Fibroblast of lung (primary cell): ENCODE results near the gene PYGB. TPM values are rescaled to one million over a fixed set of nuclear protein-coding genes. Genes with fewer than 3 reads are reported as not detected.

Experiments
- DNase-seq, 2 donors: peaks; one replicate each; pipeline versions ENCODE4 v3.0.0 to v3.0.0-alpha.2; 2010; ENCODE audit warnings: low read depth in 2 of 2
- H2AFZ ChIP-seq: 2 replicates; pipeline ENCODE4 v1.5.1; 2012; ENCODE audit warnings: low read length, control low read depth, inconsistent platforms
- H3K27ac ChIP-seq: 2 replicates; pipeline ENCODE4 v1.5.1; 2011; ENCODE audit warnings: low read length, control low read depth; ENCODE audit not compliant: insufficient read depth
- H3K27me3 ChIP-seq: 2 replicates; pipeline ENCODE4 v1.5.1; 2011; ENCODE audit warnings: mild to moderate bottlenecking, low read length; ENCODE audit not compliant: control insufficient read depth, insufficient read depth
- H3K36me3 ChIP-seq: 2 replicates; pipeline ENCODE4 v1.5.1; 2011; ENCODE audit warnings: low read length; ENCODE audit not compliant: control insufficient read depth, insufficient read depth
- H3K4me1 ChIP-seq: 2 replicates; pipeline ENCODE4 v1.5.1; 2011; ENCODE audit warnings: low read length; ENCODE audit not compliant: control insufficient read depth, insufficient read depth; ENCODE audit errors: extremely low read depth
- H3K4me2 ChIP-seq: 2 replicates; pipeline ENCODE4 v1.5.1; 2011; ENCODE audit warnings: low read length, control low read depth; ENCODE audit not compliant: insufficient read depth; ENCODE audit errors: extremely low read depth
- H3K4me3 ChIP-seq, 4 experiments: fragments of 200-600 bp in 1 of 4; sonication (generic) in 1 of 4; replicated peaks in 1 of 4; 2 replicates each; pipeline ENCODE4 v1.5.1; 2011 to 2016; ENCODE audit warnings: low read length in 4 of 4, low read depth in 3 of 4, mild to moderate bottlenecking in 3 of 4, control low read depth in 2 of 4, inconsistent platforms in 1 of 4, mixed read lengths in 1 of 4; ENCODE audit not compliant: insufficient read depth in 1 of 4; ENCODE audit errors: control extremely low read depth in 1 of 4
- H3K79me2 ChIP-seq: 2 replicates; pipeline ENCODE4 v1.5.1; 2012; ENCODE audit warnings: mild to moderate bottlenecking, low read length, inconsistent platforms; ENCODE audit not compliant: control insufficient read depth, insufficient read depth
- H3K9ac ChIP-seq: 2 replicates; pipeline ENCODE4 v1.5.1; 2011; ENCODE audit warnings: mild to moderate bottlenecking, low read length, control low read depth; ENCODE audit not compliant: insufficient read depth
- H3K9me3 ChIP-seq: 2 replicates; pipeline ENCODE4 v1.5.1; 2012; ENCODE audit warnings: low read depth, low read length; ENCODE audit not compliant: control insufficient read depth, insufficient read depth
- H4K20me1 ChIP-seq: 2 replicates; pipeline ENCODE4 v1.5.1; 2011; ENCODE audit warnings: low read length; ENCODE audit not compliant: control insufficient read depth, insufficient read depth; ENCODE audit errors: extremely low read depth
- EZH2 ChIP-seq: IDR thresholded peaks from 2 replicates; pipeline ENCODE4 v1.5.1; 2012; ENCODE audit warnings: low read length, control low read depth, mild to moderate bottlenecking; ENCODE audit errors: missing control alignments
- polyA plus RNA-seq, 2 donors: library from polyadenylated mRNA; depleted of rRNA in 1 of 2; stranded (reverse) in 1 of 2; unstranded in 1 of 2; fragments of >200 nt; gene quantifications; 2 replicates each; pipeline ENCODE4 v1.2.1, GENCODE V29; 2011 to 2012; ENCODE audit warnings: missing spikeins in 1 of 2
- total RNA-seq: library from RNA; depleted of rRNA; stranded (reverse); fragments of >200 nt; gene quantifications from 2 replicates; pipeline ENCODE4 v1.2.1, GENCODE V29; 2014
- TF ChIP-seq, protein P1 (sequence below), 2 donors: IDR thresholded peaks in 1 of 2; conservative IDR thresholded peaks in 1 of 2; 1 replicate in 1 of 2; 2 replicates in 1 of 2; pipeline ENCODE4 v1.5.1; 2011 to 2012; ENCODE audit warnings: low read length in 2 of 2, control low read depth in 1 of 2, inconsistent platforms in 1 of 2, low read depth in 1 of 2, mild to moderate bottlenecking in 1 of 2

The PYGB gene
- total and polyA plus RNA-seq, 2 donors (not counting 1 experiment from before 2014, with no cell fraction given), result 37.0 to 89.5 TPM

- Histone ChIP-seq H3K4me3 (peak overlapping the region in 1 of 4 experiments; percentile 71), H3K27me3 (no peaks in the 10 kb centered on the region), H3K79me2 (peaks cover 72% of the 10 kb centered on the region), H3K36me3 (peaks cover 3% of the 10 kb centered on the region), H3K9me3 (no peaks in the 10 kb centered on the region), H4K20me1 (peaks cover 2% of the 10 kb centered on the region), H3K27ac (no peak overlapping the region), H3K9ac (no peak overlapping the region), H2AFZ (no peak overlapping the region), H3K4me1 (peaks cover 6% of the 10 kb centered on the region), H3K4me2 (no peak overlapping the region)
- DNase-seq, result no peak
- TF ChIP-seq, protein P1, sequence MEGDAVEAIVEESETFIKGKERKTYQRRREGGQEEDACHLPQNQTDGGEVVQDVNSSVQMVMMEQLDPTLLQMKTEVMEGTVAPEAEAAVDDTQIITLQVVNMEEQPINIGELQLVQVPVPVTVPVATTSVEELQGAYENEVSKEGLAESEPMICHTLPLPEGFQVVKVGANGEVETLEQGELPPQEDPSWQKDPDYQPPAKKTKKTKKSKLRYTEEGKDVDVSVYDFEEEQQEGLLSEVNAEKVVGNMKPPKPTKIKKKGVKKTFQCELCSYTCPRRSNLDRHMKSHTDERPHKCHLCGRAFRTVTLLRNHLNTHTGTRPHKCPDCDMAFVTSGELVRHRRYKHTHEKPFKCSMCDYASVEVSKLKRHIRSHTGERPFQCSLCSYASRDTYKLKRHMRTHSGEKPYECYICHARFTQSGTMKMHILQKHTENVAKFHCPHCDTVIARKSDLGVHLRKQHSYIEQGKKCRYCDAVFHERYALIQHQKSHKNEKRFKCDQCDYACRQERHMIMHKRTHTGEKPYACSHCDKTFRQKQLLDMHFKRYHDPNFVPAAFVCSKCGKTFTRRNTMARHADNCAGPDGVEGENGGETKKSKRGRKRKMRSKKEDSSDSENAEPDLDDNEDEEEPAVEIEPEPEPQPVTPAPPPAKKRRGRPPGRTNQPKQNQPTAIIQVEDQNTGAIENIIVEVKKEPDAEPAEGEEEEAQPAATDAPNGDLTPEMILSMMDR (conservative IDR thresholded peaks at IDR 0.05 in 1 of 2, IDR thresholded peaks at IDR 0.05 in 1 of 2; ENCODE audit: low read depth in 1 of 2, low read length in 2 of 2), result no peak
- TF ChIP-seq EZH2, result no peak
Observed at GRCh38 chr20:25251019-25251418, 3.1 kb downstream of the PYGB start.

DNA sequence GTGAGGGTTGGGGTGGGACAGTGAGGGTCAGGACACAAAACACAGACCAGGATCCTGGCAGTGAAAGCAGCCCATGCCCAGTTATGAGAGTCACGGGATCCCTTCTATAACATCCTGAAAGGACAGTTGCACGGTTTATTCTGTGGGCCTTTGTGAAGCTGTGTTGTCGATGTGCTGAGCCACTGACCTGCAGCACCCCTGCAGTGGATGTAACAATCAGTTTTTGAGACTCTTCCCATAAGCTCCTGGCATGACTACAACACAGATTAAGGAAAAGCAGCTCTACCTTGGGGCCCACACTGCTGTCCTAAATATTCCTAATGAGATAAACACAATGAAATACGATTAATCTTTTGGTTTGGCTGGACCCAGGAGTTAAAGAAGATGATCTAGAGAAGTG is 3.7 kb downstream of the PYGB start:
- Histone ChIP-seq H3K9ac (no peak overlapping the region), H4K20me1 (peaks cover 2% of the 10 kb centered on the region), H3K9me3 (no peaks in the 10 kb centered on the region), H3K79me2 (peaks cover 75% of the 10 kb centered on the region), H3K4me3 (peak overlapping the region in 1 of 4 experiments; percentile 71), H3K36me3 (peaks cover 3% of the 10 kb centered on the region), H2AFZ (no peak overlapping the region), H3K27me3 (no peaks in the 10 kb centered on the region), H3K27ac (no peak overlapping the region), H3K4me2 (no peak overlapping the region), H3K4me1 (peaks cover 6% of the 10 kb centered on the region)
- no peak for DNase-seq
- TF ChIP-seq, protein P1 (conservative IDR thresholded peaks at IDR 0.05 in 1 of 2, IDR thresholded peaks at IDR 0.05 in 1 of 2; ENCODE audit: low read depth in 1 of 2, low read length in 2 of 2), result no peak
- no peak for TF ChIP-seq EZH2

GRCh38 chr20:25252230-25252651 is 4.4 kb downstream of the PYGB start:
- no peak overlapping the region for H3K27ac ChIP-seq
- H3K4me3 ChIP-seq, result peak overlapping the region in 1 of 4 experiments; percentile 71
- H3K4me2 ChIP-seq, result no peak overlapping the region
- H3K4me1 ChIP-seq, result peaks cover 2% of the 10 kb centered on the region
- H4K20me1 ChIP-seq, result peaks cover 2% of the 10 kb centered on the region
- TF ChIP-seq EZH2, result no peak
- TF ChIP-seq, protein P1 (conservative IDR thresholded peaks at IDR 0.05 in 1 of 2, IDR thresholded peaks at IDR 0.05 in 1 of 2; ENCODE audit: low read depth in 1 of 2, low read length in 2 of 2), result no peak
- peaks cover 3% of the 10 kb centered on the region for H3K36me3 ChIP-seq
- no peak for DNase-seq
- no peak overlapping the region for H3K9ac ChIP-seq
- no peaks in the 10 kb centered on the region for H3K27me3 ChIP-seq
- peaks cover 82% of the 10 kb centered on the region for H3K79me2 ChIP-seq
- H3K9me3 ChIP-seq, result no peaks in the 10 kb centered on the region
- H2AFZ ChIP-seq, result no peak overlapping the region
